Measurements from ENCODE around the gene GLOD4.

- no peak for TF ChIP-seq EZH2 (IDR thresholded peaks at IDR 0.05; ENCODE audit: insufficient read depth, low read length)
- TF ChIP-seq, protein P1, sequence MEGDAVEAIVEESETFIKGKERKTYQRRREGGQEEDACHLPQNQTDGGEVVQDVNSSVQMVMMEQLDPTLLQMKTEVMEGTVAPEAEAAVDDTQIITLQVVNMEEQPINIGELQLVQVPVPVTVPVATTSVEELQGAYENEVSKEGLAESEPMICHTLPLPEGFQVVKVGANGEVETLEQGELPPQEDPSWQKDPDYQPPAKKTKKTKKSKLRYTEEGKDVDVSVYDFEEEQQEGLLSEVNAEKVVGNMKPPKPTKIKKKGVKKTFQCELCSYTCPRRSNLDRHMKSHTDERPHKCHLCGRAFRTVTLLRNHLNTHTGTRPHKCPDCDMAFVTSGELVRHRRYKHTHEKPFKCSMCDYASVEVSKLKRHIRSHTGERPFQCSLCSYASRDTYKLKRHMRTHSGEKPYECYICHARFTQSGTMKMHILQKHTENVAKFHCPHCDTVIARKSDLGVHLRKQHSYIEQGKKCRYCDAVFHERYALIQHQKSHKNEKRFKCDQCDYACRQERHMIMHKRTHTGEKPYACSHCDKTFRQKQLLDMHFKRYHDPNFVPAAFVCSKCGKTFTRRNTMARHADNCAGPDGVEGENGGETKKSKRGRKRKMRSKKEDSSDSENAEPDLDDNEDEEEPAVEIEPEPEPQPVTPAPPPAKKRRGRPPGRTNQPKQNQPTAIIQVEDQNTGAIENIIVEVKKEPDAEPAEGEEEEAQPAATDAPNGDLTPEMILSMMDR (IDR thresholded peaks at IDR 0.05; ENCODE audit: insufficient read depth, low read depth, low read length) = no peak
Measured at GRCh38 chr17:751269-752001, 30.6 kb downstream of the GLOD4 start.
